Measurements from ENCODE around the gene PLXNA4. TPM values are rescaled to one million over a fixed set of nuclear protein-coding genes. Genes with fewer than 3 reads are reported as not detected.

PLXNA4 gene
- total RNA-seq, 2 donors from 2014 or later: 24.0 to 42.7 TPM

DNA sequence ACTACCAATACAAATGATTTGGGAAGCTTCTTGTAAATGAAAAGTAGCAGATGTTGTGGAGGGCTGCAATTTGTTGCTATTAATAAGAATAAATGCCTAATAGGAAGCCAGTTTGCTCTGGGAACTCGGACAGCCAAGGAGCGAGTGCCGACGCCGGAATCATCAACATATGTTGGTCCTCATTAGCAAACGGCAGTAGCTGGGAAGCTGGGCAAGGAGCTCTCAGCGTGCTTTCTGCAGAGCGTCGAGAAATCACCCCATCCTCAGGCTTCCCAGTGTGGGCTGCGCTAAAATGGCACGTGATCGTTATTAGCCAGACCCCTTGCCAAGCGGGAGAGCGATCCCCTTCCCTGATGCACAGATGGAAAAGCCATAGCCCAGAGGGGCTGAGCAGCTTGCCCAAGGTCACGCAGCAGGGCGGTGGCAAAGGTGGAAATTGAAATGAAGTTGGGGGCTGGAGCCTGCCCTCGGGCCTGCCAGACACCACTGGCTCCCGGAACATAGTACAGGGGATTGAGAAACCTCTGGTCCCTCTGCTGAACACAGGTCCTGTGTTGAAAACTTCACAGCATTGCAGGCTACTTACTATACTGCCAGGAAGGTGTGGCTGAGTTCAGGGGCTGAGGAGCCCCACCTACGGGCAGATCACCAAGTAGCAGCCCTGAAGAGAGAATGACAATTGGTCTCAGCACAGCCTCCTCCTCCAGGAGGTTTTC is 326.9 kb downstream of the PLXNA4 start:
- Mint-ChIP-seq H3K27ac (no peak overlapping the region), H3K27me3 (ENCODE audit: insufficient read depth) (peaks cover 2% of the 10 kb centered on the region), H3K36me3 (ENCODE audit: low read depth) (peaks cover 24% of the 10 kb centered on the region), H3K4me1 (peaks cover 22% of the 10 kb centered on the region), H3K4me3 (no peak overlapping the region), H3K9me3 (peaks cover 21% of the 10 kb centered on the region)
- H3K27me3 ChIP-seq (ENCODE audit: control insufficient read depth, insufficient read depth, low read length, poor library complexity, severe bottlenecking): no peaks in the 10 kb centered on the region
- no peak overlapping the region for H3K9ac ChIP-seq (ENCODE audit: extremely low read depth, low read length, poor library complexity, severe bottlenecking)
- no peaks in the 10 kb centered on the region for H3K4me1 ChIP-seq (ENCODE audit: control insufficient read depth, insufficient read depth, low read length)
- TF ChIP-seq, protein P1, sequence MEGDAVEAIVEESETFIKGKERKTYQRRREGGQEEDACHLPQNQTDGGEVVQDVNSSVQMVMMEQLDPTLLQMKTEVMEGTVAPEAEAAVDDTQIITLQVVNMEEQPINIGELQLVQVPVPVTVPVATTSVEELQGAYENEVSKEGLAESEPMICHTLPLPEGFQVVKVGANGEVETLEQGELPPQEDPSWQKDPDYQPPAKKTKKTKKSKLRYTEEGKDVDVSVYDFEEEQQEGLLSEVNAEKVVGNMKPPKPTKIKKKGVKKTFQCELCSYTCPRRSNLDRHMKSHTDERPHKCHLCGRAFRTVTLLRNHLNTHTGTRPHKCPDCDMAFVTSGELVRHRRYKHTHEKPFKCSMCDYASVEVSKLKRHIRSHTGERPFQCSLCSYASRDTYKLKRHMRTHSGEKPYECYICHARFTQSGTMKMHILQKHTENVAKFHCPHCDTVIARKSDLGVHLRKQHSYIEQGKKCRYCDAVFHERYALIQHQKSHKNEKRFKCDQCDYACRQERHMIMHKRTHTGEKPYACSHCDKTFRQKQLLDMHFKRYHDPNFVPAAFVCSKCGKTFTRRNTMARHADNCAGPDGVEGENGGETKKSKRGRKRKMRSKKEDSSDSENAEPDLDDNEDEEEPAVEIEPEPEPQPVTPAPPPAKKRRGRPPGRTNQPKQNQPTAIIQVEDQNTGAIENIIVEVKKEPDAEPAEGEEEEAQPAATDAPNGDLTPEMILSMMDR (conservative IDR thresholded peaks at IDR 0.05): peak; percentile 78
- H3K27ac ChIP-seq (ENCODE audit: low read depth, low read length): no peak overlapping the region
- no peaks in the 10 kb centered on the region for H3K36me3 ChIP-seq (ENCODE audit: control insufficient read depth, insufficient read depth, low read length)
- DNase-seq: peak; percentile 82
- WGBS, 2 experiments (ENCODE audit: insufficient coverage in 1 of 2, insufficient read length in 1 of 2): 77 to 78% methylated on average over 12 to 19 of the region's 19 CpGs
- peaks cover 11% of the 10 kb centered on the region for H3K9me3 ChIP-seq (ENCODE audit: control insufficient read depth, low read length)
- H3K4me3 ChIP-seq (ENCODE audit: low read length): no peak overlapping the region

DNA sequence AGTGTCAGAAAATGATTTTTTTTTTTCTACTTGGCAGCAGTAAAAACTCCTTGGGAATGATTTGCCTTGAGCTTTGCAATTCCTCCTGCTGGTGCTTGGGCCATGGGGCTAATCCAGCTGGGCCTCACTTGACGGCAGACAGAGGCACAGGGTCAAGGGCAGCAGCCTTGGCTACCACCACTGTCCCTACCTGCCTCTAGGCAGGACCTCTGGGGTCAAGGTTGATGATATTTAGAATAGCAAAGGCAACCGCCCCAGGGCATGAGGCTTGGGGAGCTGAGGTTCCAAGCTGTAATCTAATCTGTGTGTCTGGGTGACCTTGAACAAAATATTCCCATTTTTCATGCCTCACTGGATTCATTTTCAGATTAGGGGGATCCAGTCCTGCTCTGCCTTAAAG is 327.4 kb downstream of the PLXNA4 start:
- WGBS, 2 experiments (ENCODE audit: insufficient coverage in 1 of 2, insufficient read length in 1 of 2): 78 to 100% methylated on average over 1 to 2 of the region's 2 CpGs
- Histone ChIP-seq H3K4me1 (ENCODE audit: control insufficient read depth, insufficient read depth, low read length) (no peaks in the 10 kb centered on the region), H3K9ac (ENCODE audit: extremely low read depth, low read length, poor library complexity, severe bottlenecking) (no peak overlapping the region), H3K36me3 (ENCODE audit: control insufficient read depth, insufficient read depth, low read length) (no peaks in the 10 kb centered on the region), H3K27me3 (ENCODE audit: control insufficient read depth, insufficient read depth, low read length, poor library complexity, severe bottlenecking) (no peaks in the 10 kb centered on the region), H3K4me3 (ENCODE audit: low read length) (no peak overlapping the region), H3K27ac (ENCODE audit: low read depth, low read length) (no peak overlapping the region), H3K9me3 (ENCODE audit: control insufficient read depth, low read length) (peaks cover 11% of the 10 kb centered on the region)
- DNase-seq: no peak
- Mint-ChIP-seq H3K4me1 (peaks cover 22% of the 10 kb centered on the region), H3K27me3 (ENCODE audit: insufficient read depth) (peaks cover 2% of the 10 kb centered on the region), H3K9me3 (peaks cover 21% of the 10 kb centered on the region), H3K36me3 (ENCODE audit: low read depth) (peaks cover 24% of the 10 kb centered on the region), H3K4me3 (no peak overlapping the region), H3K27ac (no peak overlapping the region)
- TF ChIP-seq, protein P1 (conservative IDR thresholded peaks at IDR 0.05): no peak

DNA sequence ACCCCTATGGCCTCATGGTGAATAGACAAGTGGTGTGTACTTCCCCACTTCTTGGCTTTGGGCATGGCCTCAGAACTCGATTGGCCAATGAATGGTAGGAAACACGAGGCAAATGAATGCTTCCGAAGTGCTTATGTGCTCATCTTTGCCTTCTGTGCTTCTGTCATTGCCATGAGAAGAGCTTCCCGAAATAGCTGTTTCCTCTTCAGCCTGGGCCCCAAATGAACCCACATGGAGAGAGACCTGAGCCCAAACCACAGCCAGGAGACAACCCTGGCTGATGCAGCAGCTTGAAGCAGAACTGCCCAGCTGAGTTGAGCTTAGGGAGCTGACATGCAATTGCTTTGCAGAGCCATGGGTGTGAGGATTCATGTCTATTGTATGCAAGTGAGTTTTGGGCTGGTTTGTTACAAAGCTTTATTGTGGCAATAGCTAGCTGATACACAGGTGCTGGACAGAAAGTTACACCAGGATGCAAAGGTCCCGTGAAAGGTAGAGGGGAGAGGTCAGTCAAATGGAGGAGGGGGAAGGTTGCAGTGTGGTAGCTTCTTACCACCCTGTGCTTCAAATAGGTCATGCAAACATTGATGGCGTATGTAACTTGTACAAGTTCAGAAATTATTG is 328.2 kb downstream of the PLXNA4 start:
- no peak for DNase-seq
- Histone ChIP-seq H3K4me1 (ENCODE audit: control insufficient read depth, insufficient read depth, low read length) (no peaks in the 10 kb centered on the region), H3K9me3 (ENCODE audit: control insufficient read depth, low read length) (peaks cover 11% of the 10 kb centered on the region), H3K9ac (ENCODE audit: extremely low read depth, low read length, poor library complexity, severe bottlenecking) (no peak overlapping the region), H3K27ac (ENCODE audit: low read depth, low read length) (no peak overlapping the region), H3K4me3 (ENCODE audit: low read length) (no peak overlapping the region), H3K27me3 (ENCODE audit: control insufficient read depth, insufficient read depth, low read length, poor library complexity, severe bottlenecking) (no peaks in the 10 kb centered on the region), H3K36me3 (ENCODE audit: control insufficient read depth, insufficient read depth, low read length) (no peaks in the 10 kb centered on the region)
- Mint-ChIP-seq H3K36me3 (ENCODE audit: low read depth) (peaks cover 24% of the 10 kb centered on the region), H3K9me3 (peaks cover 21% of the 10 kb centered on the region), H3K4me1 (peaks cover 22% of the 10 kb centered on the region), H3K4me3 (no peak overlapping the region), H3K27ac (no peak overlapping the region), H3K27me3 (ENCODE audit: insufficient read depth) (peaks cover 2% of the 10 kb centered on the region)
- TF ChIP-seq, protein P1 (conservative IDR thresholded peaks at IDR 0.05): no peak
- WGBS, 2 experiments (ENCODE audit: insufficient coverage in 1 of 2, insufficient read length in 1 of 2): 90 to 91% methylated on average over 6 of the region's 6 CpGs

All from endodermal cell (in vitro differentiated cells).